ENCODE results near the gene LRRC39.

Gene LRRC39

GRCh38 chr1:100101564-100101963 lies 76.5 kb downstream of the LRRC39 start:
- H3K9ac ChIP-seq (ENCODE audit: low read length), result no peak overlapping the region
- no peaks in the 10 kb centered on the region for H3K9me3 ChIP-seq (ENCODE audit: low read length)
- no peak overlapping the region for H3K27ac ChIP-seq (ENCODE audit: low read depth, low read length, poor library complexity, severe bottlenecking)
- H3K79me2 ChIP-seq (ENCODE audit: insufficient read depth, low read length), result no peaks in the 10 kb centered on the region
- peaks cover 88% of the 10 kb centered on the region for H3K36me3 ChIP-seq (ENCODE audit: insufficient read depth, low read length)
- no peak overlapping the region for H3K4me2 ChIP-seq (ENCODE audit: low read length)
- TF ChIP-seq CTCF (IDR thresholded peaks at IDR 0.05; ENCODE audit: low read length), result no peak
- no peaks in the 10 kb centered on the region for H3F3A ChIP-seq (ENCODE audit: insufficient read depth, low read length)
- H2AFZ ChIP-seq (ENCODE audit: low read length), result no peak overlapping the region
- H4K20me1 ChIP-seq (ENCODE audit: insufficient read depth, low read length), result no peaks in the 10 kb centered on the region
- no peaks in the 10 kb centered on the region for H3K4me1 ChIP-seq (ENCODE audit: insufficient read depth, low read length, severe bottlenecking)
- no peak overlapping the region for H3K4me3 ChIP-seq (ENCODE audit: low read depth, low read length, poor library complexity, severe bottlenecking)
- no peaks in the 10 kb centered on the region for H3K9me2 ChIP-seq (ENCODE audit: low read depth, low read length)
- no peaks in the 10 kb centered on the region for H3K27me3 ChIP-seq (ENCODE audit: insufficient read depth, low read length)

GRCh38 chr1:100100202-100100601 lies 77.9 kb downstream of the LRRC39 start:
- H3K4me2 ChIP-seq (ENCODE audit: low read length), result no peak overlapping the region
- H3F3A ChIP-seq (ENCODE audit: insufficient read depth, low read length), result no peaks in the 10 kb centered on the region
- H4K20me1 ChIP-seq (ENCODE audit: insufficient read depth, low read length), result no peaks in the 10 kb centered on the region
- TF ChIP-seq CTCF (IDR thresholded peaks at IDR 0.05; ENCODE audit: low read length), result no peak
- H3K9ac ChIP-seq (ENCODE audit: low read length), result no peak overlapping the region
- no peaks in the 10 kb centered on the region for H3K4me1 ChIP-seq (ENCODE audit: insufficient read depth, low read length, severe bottlenecking)
- H3K9me2 ChIP-seq (ENCODE audit: low read depth, low read length), result no peaks in the 10 kb centered on the region
- H3K9me3 ChIP-seq (ENCODE audit: low read length), result no peaks in the 10 kb centered on the region
- H2AFZ ChIP-seq (ENCODE audit: low read length), result no peak overlapping the region
- no peak overlapping the region for H3K27ac ChIP-seq (ENCODE audit: low read depth, low read length, poor library complexity, severe bottlenecking)
- H3K36me3 ChIP-seq (ENCODE audit: insufficient read depth, low read length), result peaks cover 88% of the 10 kb centered on the region
- H3K27me3 ChIP-seq (ENCODE audit: insufficient read depth, low read length), result no peaks in the 10 kb centered on the region
- no peak overlapping the region for H3K4me3 ChIP-seq (ENCODE audit: low read depth, low read length, poor library complexity, severe bottlenecking)
- H3K79me2 ChIP-seq (ENCODE audit: insufficient read depth, low read length), result no peaks in the 10 kb centered on the region
